Stimulated activated CD8-positive, alpha-beta memory T cell treated with anti-CD3 and anti-CD28 coated beads, Interleukin-15, amount 100 ng/mL, for 24 hours (primary cell): ENCODE results near the gene RIN3.

Experiments
- DNase-seq: peaks from one replicate; pipeline ENCODE4 v3.0.0-alpha.2; 2020; ENCODE audit warnings: low read depth

Gene RIN3

DNA sequence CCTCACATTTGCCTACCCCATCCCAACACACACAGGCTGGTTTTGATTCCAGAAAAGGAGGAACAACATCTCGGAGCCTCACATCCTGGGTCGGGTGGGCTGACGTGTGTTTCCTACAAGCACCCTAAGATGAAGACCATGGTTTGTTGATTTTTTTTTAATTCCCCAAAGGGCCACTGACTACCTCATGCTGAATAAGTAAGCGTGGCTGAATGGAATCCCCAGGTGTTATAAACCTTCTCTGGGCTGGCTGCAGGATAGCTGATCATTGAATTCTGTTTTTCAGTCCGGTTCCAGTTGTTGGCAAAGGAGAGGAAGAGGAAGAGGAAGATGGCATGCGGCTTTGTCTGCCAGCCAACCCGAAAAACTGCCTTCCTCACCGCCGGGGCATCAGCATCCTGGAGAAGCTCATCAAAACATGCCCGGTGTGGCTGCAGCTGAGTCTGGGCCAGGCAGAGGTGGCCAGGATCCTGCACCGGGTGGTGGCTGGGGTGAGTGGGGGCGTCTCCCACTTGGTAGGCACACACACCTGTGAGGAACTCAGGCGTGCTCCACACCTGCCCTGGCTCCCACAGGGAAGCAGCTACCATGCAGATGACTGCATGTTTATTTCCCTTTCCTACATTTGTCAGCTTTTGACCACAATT is 42.0 kb downstream of the RIN3 start:
- DNase-seq = no peak

DNA sequence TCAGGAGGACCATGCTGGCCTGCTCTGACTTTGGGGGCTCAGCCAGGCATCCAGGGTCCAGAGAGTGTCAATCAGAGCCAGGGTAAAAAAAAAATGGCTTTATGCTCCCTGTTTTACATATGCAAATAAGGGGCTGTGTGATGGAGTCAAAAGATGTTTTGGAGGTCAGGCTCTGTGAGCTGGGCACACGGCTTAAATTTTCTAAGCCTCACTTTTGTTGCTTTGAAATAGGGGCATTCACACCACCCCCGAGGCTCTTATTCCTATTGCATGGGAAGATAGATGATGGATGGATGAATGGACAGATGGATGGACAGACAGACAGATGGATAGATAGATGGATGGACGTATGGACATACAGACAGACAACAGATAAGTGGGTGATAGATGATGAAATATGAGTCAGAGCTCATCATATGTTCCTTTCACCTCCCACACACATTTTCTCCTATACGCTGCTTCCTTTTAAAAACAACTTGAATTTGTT is 42.7 kb downstream of the RIN3 start:
- DNase-seq = no peak

GRCh38 chr14:92556863-92557543 is 43.4 kb downstream of the RIN3 start:
- no peak for DNase-seq

GRCh38 chr14:92557544-92557912 is 43.9 kb downstream of the RIN3 start:
- no peak for DNase-seq

DNA sequence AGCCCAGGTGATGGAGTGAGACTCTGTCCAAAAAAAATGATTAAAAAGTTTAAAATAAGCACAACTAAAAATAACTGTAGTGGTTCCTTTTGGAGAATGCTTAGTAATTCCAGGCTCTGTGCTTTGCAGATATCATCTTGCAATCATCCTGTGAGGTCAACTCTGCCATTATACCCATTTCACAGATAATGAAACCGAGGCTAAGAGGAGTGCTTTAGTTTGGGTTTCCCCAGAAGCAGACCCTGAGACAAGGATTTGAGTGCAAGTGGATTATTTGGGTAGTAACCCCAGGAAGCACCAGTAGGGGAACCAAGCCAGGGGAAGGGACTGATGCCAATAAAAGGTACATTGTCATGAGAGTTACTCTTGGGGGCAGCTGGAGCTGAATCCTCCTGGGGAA is 44.7 kb downstream of the RIN3 start:
- DNase-seq = no peak

DNA sequence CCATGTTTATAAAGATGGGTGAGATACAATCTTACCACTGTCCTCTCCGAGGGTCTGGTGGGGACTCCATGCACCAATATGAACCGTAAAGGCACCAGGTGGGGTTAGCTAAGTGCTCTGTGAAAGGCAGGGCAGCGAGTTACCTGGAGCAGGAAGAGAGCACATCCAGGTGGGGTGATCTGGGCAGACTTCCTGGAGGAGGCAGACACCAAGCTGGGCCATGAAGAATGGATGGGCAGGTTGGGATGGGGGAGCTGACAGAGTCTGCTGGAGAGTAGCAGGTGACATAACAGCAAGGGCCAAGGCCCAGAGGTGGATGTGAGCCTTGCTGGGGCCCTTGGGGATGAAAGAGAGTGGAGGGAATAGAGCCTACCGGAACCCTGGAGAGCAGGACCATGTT is 45.9 kb downstream of the RIN3 start:
- no peak for DNase-seq

GRCh38 chr14:92560106-92560865 is 46.7 kb downstream of the RIN3 start:
- no peak for DNase-seq

- DNase-seq = no peak
These were observed 48.4 kb downstream of the RIN3 start for GRCh38 chr14:92561906-92562479.

GRCh38 chr14:92563359-92563758 is 49.8 kb downstream of the RIN3 start:
- no peak for DNase-seq

DNA sequence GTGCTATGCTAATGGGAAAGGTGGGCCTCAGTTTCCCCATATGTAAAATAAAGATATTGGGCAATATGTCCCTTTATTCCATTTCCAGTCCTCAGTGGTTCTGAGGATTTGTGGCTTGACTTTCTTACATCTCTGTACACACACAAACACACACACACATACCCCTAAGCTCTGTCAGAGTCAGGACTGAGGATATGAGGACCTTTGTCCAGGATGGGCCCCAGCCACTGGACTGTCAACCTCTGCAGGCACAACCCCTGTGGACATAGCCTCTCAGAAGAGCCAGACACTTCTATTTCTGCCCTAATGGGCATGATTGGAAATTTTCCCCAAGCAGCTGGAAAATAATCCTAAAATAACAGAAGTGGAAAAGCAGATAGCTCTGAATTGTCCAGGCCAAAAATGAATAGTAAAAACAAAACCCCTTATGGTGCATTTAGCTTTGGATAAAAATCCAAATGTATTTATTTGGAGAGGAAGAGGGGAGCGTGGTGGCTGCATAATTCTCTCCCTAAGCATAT is 50.2 kb downstream of the RIN3 start:
- no peak for DNase-seq

GRCh38 chr14:92564344-92565039 is 50.9 kb downstream of the RIN3 start:
- DNase-seq = no peak

DNA sequence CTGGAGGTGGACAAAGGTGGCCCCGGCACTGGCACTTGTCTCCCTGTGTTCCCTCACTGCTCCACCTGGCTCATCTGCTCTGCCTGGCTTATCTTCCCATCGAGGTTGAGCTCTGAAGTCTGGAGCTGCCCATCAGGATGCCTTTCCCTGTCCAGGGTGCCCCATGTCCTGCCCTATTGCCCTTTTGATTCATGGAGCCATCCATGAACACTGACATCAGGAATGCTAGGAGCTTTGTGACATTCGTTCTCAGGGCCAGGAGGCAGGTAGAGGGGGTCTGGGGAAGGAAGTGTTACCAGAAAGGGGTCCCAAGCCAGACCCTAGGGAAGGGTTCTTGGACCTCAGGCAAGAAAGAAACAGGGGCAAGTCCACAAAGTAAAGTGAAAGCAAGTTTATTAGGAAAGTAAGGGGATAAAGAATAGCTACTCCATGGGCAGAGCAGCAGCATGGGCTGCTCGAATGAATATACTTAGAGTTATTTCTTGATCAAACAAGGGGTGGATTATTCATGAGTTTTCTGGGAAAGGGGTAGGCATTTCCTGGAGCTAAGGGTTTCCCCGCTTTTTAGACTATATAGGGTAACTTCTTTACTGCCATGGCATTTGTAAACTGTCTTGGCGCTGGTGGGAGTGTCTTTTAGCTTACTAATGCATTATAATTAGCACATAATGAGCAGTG is 51.6 kb downstream of the RIN3 start:
- DNase-seq = no peak

- DNase-seq = no peak
These were observed 52.1 kb downstream of the RIN3 start for GRCh38 chr14:92565718-92566115.

DNA sequence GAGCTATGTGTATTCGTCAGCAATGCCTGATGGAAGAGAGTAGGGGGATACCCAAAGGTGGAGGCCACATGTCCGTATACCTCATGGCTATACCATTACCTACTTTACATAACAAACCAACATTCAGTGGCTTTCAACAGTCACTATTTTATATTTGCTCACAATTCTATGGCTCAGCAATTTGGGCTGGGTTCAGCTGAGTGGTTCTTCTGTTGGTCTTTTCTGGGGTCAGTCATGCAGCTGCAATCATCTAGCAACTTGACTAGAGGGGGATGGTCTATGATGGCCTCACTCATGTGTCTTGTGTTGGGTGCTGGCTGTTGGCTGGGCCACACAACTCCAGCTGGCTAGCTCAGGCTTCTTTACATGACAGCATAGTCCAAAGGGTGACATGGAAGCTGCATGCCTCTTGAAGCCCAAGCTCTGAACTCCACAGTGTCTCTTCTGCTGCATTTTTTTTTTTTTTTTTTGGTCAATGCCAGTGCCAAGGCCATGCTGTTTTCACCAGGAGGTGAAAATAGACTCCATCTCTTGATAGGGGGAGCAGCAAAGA is 53.7 kb downstream of the RIN3 start:
- DNase-seq = no peak

- no peak for DNase-seq
These were observed 55.3 kb downstream of the RIN3 start for GRCh38 chr14:92568621-92569479.

DNA sequence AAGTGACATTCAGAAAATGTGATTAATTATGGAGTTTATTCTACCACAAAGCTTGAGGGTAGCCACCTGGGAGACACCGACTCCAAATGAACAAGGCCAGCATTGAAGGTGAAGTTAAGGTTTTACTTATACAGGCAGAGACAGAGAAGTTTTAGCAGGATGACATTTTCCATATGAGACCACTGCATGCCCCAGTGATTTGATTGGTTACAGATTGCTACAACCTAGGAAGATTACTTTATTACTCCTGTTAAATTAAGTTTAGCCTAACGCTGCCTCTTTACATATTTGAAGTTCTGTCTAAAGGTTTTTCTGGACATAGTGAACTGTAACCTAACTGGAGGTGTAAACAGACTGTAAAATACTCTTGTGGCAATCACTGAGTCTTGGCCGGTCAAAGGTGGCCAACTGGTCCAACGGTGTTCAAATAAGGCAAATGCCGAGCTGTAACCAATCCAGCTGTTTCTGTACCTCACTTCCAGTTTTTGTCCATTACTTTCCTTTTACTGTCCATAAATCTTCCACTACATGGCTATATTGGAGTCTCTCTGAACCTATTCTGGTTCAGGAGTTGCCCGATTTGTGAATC is 57.2 kb downstream of the RIN3 start:
- no peak for DNase-seq

DNA sequence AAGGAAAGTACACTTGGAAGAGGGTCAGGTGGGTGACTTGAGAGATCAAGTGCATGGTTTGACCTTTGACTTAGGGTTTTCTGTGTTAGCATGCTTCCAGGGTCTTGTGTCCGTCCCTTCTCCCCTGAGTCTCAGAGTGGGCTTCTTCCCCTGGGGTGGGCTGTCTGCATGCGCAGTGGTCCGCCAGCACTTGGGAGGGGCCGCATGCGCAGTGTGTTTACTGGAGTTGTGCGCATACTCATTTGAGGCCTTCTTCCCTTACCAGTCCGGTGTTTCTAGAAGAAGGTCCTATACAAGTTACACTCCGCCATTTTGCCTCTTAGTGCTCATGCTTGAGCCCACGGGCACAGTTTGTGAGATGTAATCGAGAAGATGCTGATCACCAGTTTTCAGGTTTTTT is 58.5 kb downstream of the RIN3 start:
- no peak for DNase-seq

GRCh38 chr14:92573761-92574498 is 60.3 kb downstream of the RIN3 start:
- no peak for DNase-seq
